OCI-LY7 (cell line): ENCODE results near the gene TBC1D2B. TPM values are rescaled to one million over a fixed set of nuclear protein-coding genes. Genes with fewer than 3 reads are reported as not detected.

Experiments
- BruUV-seq: library from RNA; stranded (reverse); fragments of 400-500 nt; replicated peaks from 2 replicates; lab custom pipeline; 2021; lab: Mats Ljungman, UMichigan
- CTCF ChIA-PET: fragments of 300-600 bp; sonication (Branson Sonifier 250); formaldehyde crosslinking; loops from one replicate; lab custom pipeline; 2022; ENCODE audit warnings: antibody characterized with exemption; ENCODE audit not compliant: unreplicated experiment; lab: Charles Lee
- POLR2A ChIA-PET: fragments of 300-600 bp; sonication (Branson Sonifier 250); formaldehyde crosslinking; loops from one replicate; lab custom pipeline; 2022; ENCODE audit warnings: antibody characterized with exemption; lab: Charles Lee
- DNase-seq: peaks from one replicate; pipeline ENCODE4 v3.0.0-alpha.2; 2015; ENCODE audit warnings: low spot score
- H2AFZ ChIP-seq: fragments of 200-600 bp; sonication (generic), shearing (Covaris generic); 2 replicates; pipeline ENCODE4 v1.6.1; 2014; ENCODE audit warnings: mild to moderate bottlenecking, antibody characterized with exemption, low read length, moderate library complexity
- H3K27ac ChIP-seq: fragments of 200-600 bp; sonication (generic); 2 replicates; pipeline ENCODE4 v1.5.1; 2014; ENCODE audit warnings: mixed run types, low read depth, mild to moderate bottlenecking, moderate library complexity, low read length, inconsistent platforms; ENCODE audit not compliant: poor library complexity, severe bottlenecking
- H3K36me3 ChIP-seq: fragments of 200-600 bp; sonication (generic); 2 replicates; pipeline ENCODE4 v1.6.1; 2014; ENCODE audit warnings: mild to moderate bottlenecking, antibody characterized with exemption, low read length, moderate library complexity, mixed read lengths; ENCODE audit not compliant: insufficient read depth
- H3K4me1 ChIP-seq: fragments of 200-600 bp; sonication (generic); 2 replicates; pipeline ENCODE4 v1.5.1; 2014; ENCODE audit warnings: mild to moderate bottlenecking, low read length; ENCODE audit not compliant: insufficient read depth, poor library complexity, severe bottlenecking
- H3K4me2 ChIP-seq: fragments of 200-600 bp; sonication (generic); 2 replicates; pipeline ENCODE4 v1.6.1; 2014; ENCODE audit warnings: mild to moderate bottlenecking, low read length
- H3K4me3 ChIP-seq: fragments of 200-600 bp; sonication (generic); 2 replicates; pipeline ENCODE4 v1.5.1; 2014; ENCODE audit warnings: mild to moderate bottlenecking, low read depth, low read length; ENCODE audit not compliant: poor library complexity, severe bottlenecking
- H3K79me2 ChIP-seq: fragments of 200-600 bp; sonication (generic); 2 replicates; pipeline ENCODE4 v1.6.1; 2016; ENCODE audit warnings: low read depth, mild to moderate bottlenecking, low read length, moderate library complexity, mixed read lengths; ENCODE audit not compliant: insufficient read depth
- H3K9me2 ChIP-seq: fragments of 200-600 bp; sonication (generic); 2 replicates; pipeline ENCODE4 v1.6.1; 2016; ENCODE audit warnings: mild to moderate bottlenecking, low read length, mixed read lengths; ENCODE audit not compliant: insufficient read depth
- H3K9me3 ChIP-seq: fragments of 200-600 bp; sonication (generic); 2 replicates; pipeline ENCODE4 v1.6.1; 2014; ENCODE audit warnings: mild to moderate bottlenecking, mixed run types, low read length, mixed read lengths
- H4K20me1 ChIP-seq: fragments of 200-600 bp; sonication (generic); 2 replicates; pipeline ENCODE4 v1.6.1; 2014; ENCODE audit warnings: mild to moderate bottlenecking, antibody characterized with exemption, low read length, moderate library complexity, mixed read lengths; ENCODE audit not compliant: insufficient read depth
- CTCF ChIP-seq: fragments of 200-600 bp; sonication (generic); conservative IDR thresholded peaks from 2 replicates; pipeline ENCODE4 v1.5.1; 2014; ENCODE audit warnings: mild to moderate bottlenecking, antibody characterized with exemption, low read length, moderate library complexity, mixed read lengths
- EZH2phosphoT487 ChIP-seq: fragments of 200-600 bp; sonication (generic); IDR thresholded peaks from 2 replicates; pipeline ENCODE4 v1.6.1; 2018; ENCODE audit warnings: low read depth, borderline replicate concordance, mild to moderate bottlenecking, mixed run types, antibody characterized with exemption, low read length, moderate library complexity, mixed read lengths
- intact Hi-C: fragments of 100-400 bp; cut with micrococcal nuclease; formaldehyde crosslinking; loops from one replicate; pipeline ENCODE4 v1.10.0; 2022; ENCODE audit not compliant: unreplicated experiment
- total RNA-seq, 2 experiments: library from RNA; depleted of rRNA in 1 of 2; stranded (reverse); fragments of >200 nt in 1 of 2; shearing (Covaris generic) in 1 of 2; gene quantifications; 2 replicates each; pipeline ENCODE4 v1.2.3, GENCODE V29; 2014 to 2022

The TBC1D2B gene
- total RNA-seq, 2 experiments from 2014 or later, result 30.9 to 41.5 TPM

- ChIA-PET POLR2A (interaction anchor here (0.6 kb wide), 1 partner anchor 262 kb away, joined by 5 read pairs; no protein-coding TSS in a partner anchor), CTCF (no interaction called here)
- DNase-seq, result no peak
- Histone ChIP-seq H3K9me2 (no peaks in the 10 kb centered on the region), H4K20me1 (no peaks in the 10 kb centered on the region), H3K27ac (no peak overlapping the region), H3K36me3 (no peaks in the 10 kb centered on the region), H3K9me3 (no peaks in the 10 kb centered on the region), H3K4me1 (no peaks in the 10 kb centered on the region), H3K4me2 (no peak overlapping the region), H3K4me3 (no peak overlapping the region), H2AFZ (no peak overlapping the region), H3K79me2 (no peaks in the 10 kb centered on the region)
- no peak for TF ChIP-seq CTCF
- TF ChIP-seq EZH2phosphoT487, result no peak
- intact Hi-C loops, result no loop called here
- BruUV-seq, result no TSS peak
Observed at GRCh38 chr15:78102211-78102610, 24.7 kb upstream of the TBC1D2B start.

- POLR2A ChIA-PET, result interaction anchor here (0.6 kb wide), 1 partner anchor 263 kb away, joined by 5 read pairs; no protein-coding TSS in a partner anchor
Observed at GRCh38 chr15:78101423-78102105, 24.1 kb upstream of the TBC1D2B start.

More at GRCh38 chr15:78101423-78102105, 24.1 kb upstream of the TBC1D2B start:
- DNase-seq, result no peak
- H4K20me1 ChIP-seq, result no peaks in the 10 kb centered on the region
- TF ChIP-seq CTCF (no peak), EZH2phosphoT487 (no peak)
- H2AFZ ChIP-seq, result no peak overlapping the region
- no peaks in the 10 kb centered on the region for H3K4me1 ChIP-seq
- no peaks in the 10 kb centered on the region for H3K36me3 ChIP-seq
- intact Hi-C loops, result no loop called here
- H3K9me3 ChIP-seq, result no peaks in the 10 kb centered on the region
- H3K9me2 ChIP-seq, result no peaks in the 10 kb centered on the region
- H3K79me2 ChIP-seq, result no peaks in the 10 kb centered on the region
- H3K27ac ChIP-seq, result no peak overlapping the region
- no peak overlapping the region for H3K4me2 ChIP-seq
- no TSS peak for BruUV-seq
- CTCF ChIA-PET, result no interaction called here
- no peak overlapping the region for H3K4me3 ChIP-seq
